HEK293 (cell line): Measurements from ENCODE around the gene POLR3E.

Experiments used
- CTCF ChIA-PET: fragments of 350-600 bp; formaldehyde crosslinking; extraction: SDS; loops from one replicate; lab custom pipeline; 2021; ENCODE audit warnings: antibody characterized with exemption; lab: Yijun Ruan, JAX
- POLR2A ChIA-PET: fragments of 300-600 bp; formaldehyde crosslinking; extraction: SDS; loops from one replicate; lab custom pipeline; 2020; ENCODE audit warnings: antibody characterized with exemption, inconsistent platforms; lab: Yijun Ruan, JAX
- H3K27ac ChIP-seq: fragments of 200-500 bp; sonication (Bioruptor generic); 2 replicates; pipeline ENCODE4 v1.5.1; 2014; ENCODE audit warnings: low read depth, low read length, control low read depth, inconsistent platforms; ENCODE audit errors: extremely low read depth
- H3K36me3 ChIP-seq, 2 experiments: fragments of 200-500 bp in 1 of 2; sonication (Bioruptor generic) in 1 of 2; 1 replicate in 1 of 2; 2 replicates in 1 of 2; pipeline ENCODE4 v1.5.1; 2014 to 2017; ENCODE audit warnings: inconsistent platforms in 2 of 2, low read length in 2 of 2; ENCODE audit not compliant: control insufficient read depth in 2 of 2, insufficient read depth in 1 of 2
- H3K4me1 ChIP-seq: fragments of 200-500 bp; sonication (Bioruptor generic); 2 replicates; pipeline ENCODE4 v1.5.1; 2014; ENCODE audit warnings: mild to moderate bottlenecking, low read length, inconsistent platforms; ENCODE audit not compliant: control insufficient read depth, insufficient read depth
- H3K4me3 ChIP-seq: 2 replicates; pipeline ENCODE4 v1.5.1; 2011; ENCODE audit warnings: low read depth, mild to moderate bottlenecking, control low read depth, low read length, moderate library complexity
- H3K9me3 ChIP-seq: fragments of 200-500 bp; sonication (Bioruptor generic); 2 replicates; pipeline ENCODE4 v1.5.1; 2014; ENCODE audit warnings: low read depth, low read length, inconsistent platforms; ENCODE audit not compliant: control insufficient read depth, insufficient read depth
- HOXD13 ChIP-seq: sonication (generic); formaldehyde crosslinking; IDR thresholded peaks from 2 replicates; pipeline ENCODE4 v1.8.0; 2022; ENCODE audit warnings: missing genetic modification reagents, borderline replicate concordance
- KLF17 ChIP-seq: fragments of 450-650 bp; formaldehyde crosslinking; IDR thresholded peaks from 2 replicates; pipeline ENCODE4 v1.5.1; 2016; ENCODE audit warnings: missing biosample characterization, missing genetic modification characterization
- PRDM10 ChIP-seq: fragments of 450-650 bp; formaldehyde crosslinking; IDR thresholded peaks from 2 replicates; pipeline ENCODE4 v1.5.1; 2016; ENCODE audit warnings: missing biosample characterization, missing genetic modification characterization
- WT1 ChIP-seq: fragments of 450-650 bp; formaldehyde crosslinking; IDR thresholded peaks from 2 replicates; pipeline ENCODE4 v1.5.1; 2016; ENCODE audit warnings: missing biosample characterization, missing genetic modification characterization
- ZEB2 ChIP-seq: fragments of 450-650 bp; formaldehyde crosslinking; IDR thresholded peaks from 2 replicates; pipeline ENCODE4 v1.5.1; 2016; ENCODE audit warnings: missing biosample characterization, missing genetic modification characterization
- ZFP37 ChIP-seq: fragments of 450-650 bp; formaldehyde crosslinking; IDR thresholded peaks from 2 replicates; pipeline ENCODE4 v1.5.1; 2016; ENCODE audit warnings: missing biosample characterization, missing genetic modification characterization
- ZNF157 ChIP-seq: fragments of 450-650 bp; formaldehyde crosslinking; IDR thresholded peaks from 2 replicates; pipeline ENCODE4 v1.5.1; 2016; ENCODE audit warnings: missing biosample characterization, missing genetic modification characterization
- ZNF202 ChIP-seq: fragments of 450-650 bp; formaldehyde crosslinking; IDR thresholded peaks from 2 replicates; pipeline ENCODE4 v1.5.1; 2016; ENCODE audit warnings: missing biosample characterization, missing genetic modification characterization, borderline replicate concordance
- ZNF280D ChIP-seq: fragments of 450-650 bp; formaldehyde crosslinking; IDR thresholded peaks from 2 replicates; pipeline ENCODE4 v1.5.1; 2016; ENCODE audit warnings: missing biosample characterization, missing genetic modification characterization
- ZNF341 ChIP-seq: fragments of 450-650 bp; formaldehyde crosslinking; IDR thresholded peaks from 2 replicates; pipeline ENCODE4; 2016; ENCODE audit warnings: low read depth, missing biosample characterization, missing genetic modification characterization
- ZNF423 ChIP-seq: fragments of 450-650 bp; formaldehyde crosslinking; IDR thresholded peaks from 2 replicates; pipeline ENCODE4 v1.5.1; 2016; ENCODE audit warnings: missing biosample characterization, missing genetic modification characterization
- ZNF426 ChIP-seq: fragments of 450-650 bp; formaldehyde crosslinking; IDR thresholded peaks from 2 replicates; pipeline ENCODE4 v1.5.1; 2017; ENCODE audit warnings: missing biosample characterization, missing genetic modification characterization, mild to moderate bottlenecking, inconsistent platforms, moderate library complexity
- ZNF571 ChIP-seq: fragments of 450-650 bp; formaldehyde crosslinking; IDR thresholded peaks from 2 replicates; pipeline ENCODE4 v1.5.0; 2017; ENCODE audit warnings: missing biosample characterization, missing genetic modification characterization
- ZNF777 ChIP-seq: fragments of 450-650 bp; formaldehyde crosslinking; IDR thresholded peaks from 2 replicates; pipeline ENCODE4 v1.5.1; 2017; ENCODE audit warnings: missing biosample characterization, missing genetic modification characterization, borderline replicate concordance
- ZNF792 ChIP-seq: fragments of 450-650 bp; formaldehyde crosslinking; IDR thresholded peaks from 2 replicates; pipeline ENCODE4 v1.5.1; 2016; ENCODE audit warnings: missing biosample characterization, missing genetic modification characterization
- ZNF843 ChIP-seq: fragments of 450-650 bp; formaldehyde crosslinking; IDR thresholded peaks from 2 replicates; pipeline ENCODE4 v1.5.1; 2016; ENCODE audit warnings: missing biosample characterization, missing genetic modification characterization
- TF ChIP-seq, protein P1 (sequence below): fragments of 450-650 bp; formaldehyde crosslinking; optimal IDR thresholded peaks from 2 replicates; pipeline ENCODE3; 2016; ENCODE audit warnings: missing biosample characterization, mild to moderate bottlenecking, missing genetic modification characterization

Gene POLR3E

DNA sequence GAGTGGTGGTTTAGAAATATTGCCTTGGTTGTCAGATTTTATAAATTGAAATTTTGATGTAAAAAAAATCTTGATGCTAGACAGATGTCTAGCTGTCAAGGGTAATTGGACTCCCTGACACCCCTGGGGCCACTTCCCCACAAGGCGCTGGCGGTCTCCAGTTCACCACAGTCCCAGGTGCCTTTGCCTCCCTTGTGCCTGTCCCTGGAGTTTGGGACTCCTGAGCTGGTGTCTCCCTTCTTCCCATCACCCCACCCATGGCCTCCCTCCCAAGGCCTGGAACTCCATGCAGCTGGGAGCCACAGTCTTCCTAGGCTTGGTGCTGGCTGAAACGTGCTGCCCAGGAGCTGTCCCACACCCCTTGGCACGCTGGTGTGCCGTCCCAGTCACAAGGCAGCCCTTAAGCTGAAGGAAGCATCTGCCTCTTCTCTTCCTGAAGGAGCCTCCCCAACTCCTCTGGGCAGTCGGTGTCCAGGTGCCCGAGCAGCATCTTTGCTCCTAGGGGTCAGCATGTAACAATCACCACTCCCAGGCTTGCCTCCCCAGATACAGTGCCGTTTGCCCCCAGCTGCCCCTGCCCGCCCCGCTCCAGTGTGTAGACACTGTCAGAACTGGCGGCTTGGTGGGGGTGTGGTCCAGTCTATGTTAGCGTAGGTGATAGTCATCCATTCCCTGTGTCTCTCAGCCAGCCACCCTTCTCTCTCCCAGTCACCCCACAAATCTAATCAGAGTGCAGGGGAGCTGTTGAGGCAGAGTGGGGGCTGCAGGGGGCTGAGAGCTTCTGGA is 26.2 kb downstream of the POLR3E start:
- no peak overlapping the region for H3K4me3 ChIP-seq
- no peak overlapping the region for H3K27ac ChIP-seq
- no peak for TF ChIP-seq ZNF280D (tag by site-specific recombination)
- no peak for TF ChIP-seq ZNF426 (tag by site-specific recombination)
- no peak for TF ChIP-seq PRDM10 (tag by site-specific recombination)
- TF ChIP-seq ZNF777 (tag by site-specific recombination), result no peak
- no peak for TF ChIP-seq ZNF423 (tag by site-specific recombination)
- TF ChIP-seq ZNF157 (tag by site-specific recombination), result no peak
- ChIA-PET POLR2A (no interaction called here), CTCF (no interaction called here)
- H3K4me1 ChIP-seq, result no peaks in the 10 kb centered on the region
- peaks cover 11 to 89% of the 10 kb centered on the region in 2 experiments; a peak in 2 of 3 replicates for H3K36me3 ChIP-seq
- H3K9me3 ChIP-seq, result no peaks in the 10 kb centered on the region

- no peak for TF ChIP-seq ZNF571 (tag by site-specific recombination)
- peak; percentile 21; the same call in 1 of the 2 replicates for TF ChIP-seq ZNF341 (tag by site-specific recombination)
- H3K9me3 ChIP-seq, result no peaks in the 10 kb centered on the region
- no peaks in the 10 kb centered on the region for H3K4me1 ChIP-seq
- no peak overlapping the region for H3K4me3 ChIP-seq
- H3K36me3 ChIP-seq, result peaks cover 6 to 89% of the 10 kb centered on the region in 2 experiments; a peak in 2 of 3 replicates
- POLR2A ChIA-PET, result no interaction called here
- H3K27ac ChIP-seq, result no peak overlapping the region
- CTCF ChIA-PET, result no interaction called here
These were observed 27.0 kb downstream of the POLR3E start for GRCh38 chr16:22323959-22324786.

DNA sequence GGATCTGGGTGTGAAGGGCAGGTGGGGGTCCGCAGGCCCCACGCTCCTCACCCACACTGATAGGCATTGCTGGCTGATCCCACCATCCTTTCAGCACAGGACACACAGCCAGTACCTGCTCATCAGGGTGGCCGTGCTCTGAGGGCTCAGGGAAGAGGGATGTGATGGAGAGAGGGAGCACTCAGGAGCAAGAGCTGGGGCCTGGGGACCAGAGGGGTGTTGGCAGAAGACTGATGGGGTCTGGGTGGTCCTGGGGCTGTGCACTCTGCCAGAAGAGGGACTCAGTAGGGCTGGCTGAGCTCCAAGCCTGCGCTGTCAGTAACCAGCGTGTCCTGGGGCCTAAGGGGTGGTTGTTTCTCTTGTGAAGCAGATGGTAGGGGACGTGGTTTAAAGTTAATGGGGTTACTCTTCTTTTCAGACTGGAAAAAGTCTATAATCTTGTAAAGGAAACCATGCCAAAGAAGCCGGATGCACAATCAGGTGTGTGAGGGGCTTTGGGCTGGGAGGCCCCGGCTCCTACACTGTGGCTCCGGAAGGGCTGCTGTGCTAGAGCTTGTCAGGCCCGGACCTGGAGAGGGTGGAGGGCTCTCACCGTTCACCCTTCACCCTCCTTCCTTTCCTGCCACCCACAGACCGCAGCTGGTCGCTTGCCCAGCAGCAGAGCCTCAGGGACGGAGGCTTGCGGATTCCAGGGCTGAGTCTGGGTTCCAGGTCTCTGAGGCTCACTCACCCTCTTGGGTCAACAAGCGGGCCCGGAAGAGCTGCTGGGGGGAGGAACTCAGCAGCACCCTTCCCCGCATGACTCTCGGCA is 27.8 kb downstream of the POLR3E start:
- H3K4me1 ChIP-seq, result no peaks in the 10 kb centered on the region
- H3K27ac ChIP-seq, result no peak overlapping the region
- no peaks in the 10 kb centered on the region for H3K9me3 ChIP-seq
- H3K4me3 ChIP-seq, result no peak overlapping the region
- peaks cover 7 to 90% of the 10 kb centered on the region in 2 experiments; a peak in 2 of 3 replicates for H3K36me3 ChIP-seq
- ChIA-PET POLR2A (no interaction called here), CTCF (interaction anchor here (1.1 kb wide), 1 partner anchor 33 kb away, joined by 3 read pairs; no protein-coding TSS in a partner anchor)
- no peak for TF ChIP-seq ZNF202 (tag by site-specific recombination)
- no peak for TF ChIP-seq ZNF843 (tag by site-specific recombination)
- no peak for TF ChIP-seq ZNF792
- no peak for TF ChIP-seq ZFP37 (tag by site-specific recombination)
- TF ChIP-seq, protein P1, sequence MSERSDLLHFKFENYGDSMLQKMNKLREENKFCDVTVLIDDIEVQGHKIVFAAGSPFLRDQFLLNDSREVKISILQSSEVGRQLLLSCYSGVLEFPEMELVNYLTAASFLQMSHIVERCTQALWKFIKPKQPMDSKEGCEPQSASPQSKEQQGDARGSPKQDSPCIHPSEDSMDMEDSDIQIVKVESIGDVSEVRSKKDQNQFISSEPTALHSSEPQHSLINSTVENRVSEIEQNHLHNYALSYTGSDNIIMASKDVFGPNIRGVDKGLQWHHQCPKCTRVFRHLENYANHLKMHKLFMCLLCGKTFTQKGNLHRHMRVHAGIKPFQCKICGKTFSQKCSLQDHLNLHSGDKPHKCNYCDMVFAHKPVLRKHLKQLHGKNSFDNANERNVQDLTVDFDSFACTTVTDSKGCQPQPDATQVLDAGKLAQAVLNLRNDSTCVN (tag by site-specific recombination), result no peak
- no peak for TF ChIP-seq HOXD13 (CRISPR knock-in tag)
- no peak for TF ChIP-seq KLF17
- no peak for TF ChIP-seq ZEB2 (tag by site-specific recombination)
- no peak for TF ChIP-seq ZNF157 (tag by site-specific recombination)
- TF ChIP-seq WT1 (tag by site-specific recombination), result no peak
